Suprapubic skin (tissue), 3 donors: ENCODE data around the gene IFT52.

Experiments used
- EP300 ChIP-seq: sonication (generic); formaldehyde crosslinking; IDR thresholded peaks from one replicate; pipeline ENCODE4 v1.6.1; 2017; ENCODE audit warnings: antibody characterized with exemption
- TF ChIP-seq, protein P1 (sequence below), 2 donors: fragments of 200-600 bp in 1 of 2; fragments of 450-650 bp in 1 of 2; sonication (generic) in 1 of 2; IDR thresholded peaks; one replicate each; pipeline ENCODE4 v1.5.1; 2016 to 2019; ENCODE audit warnings: antibody characterized with exemption in 2 of 2, mild to moderate bottlenecking in 1 of 2, moderate library complexity in 1 of 2

DNA sequence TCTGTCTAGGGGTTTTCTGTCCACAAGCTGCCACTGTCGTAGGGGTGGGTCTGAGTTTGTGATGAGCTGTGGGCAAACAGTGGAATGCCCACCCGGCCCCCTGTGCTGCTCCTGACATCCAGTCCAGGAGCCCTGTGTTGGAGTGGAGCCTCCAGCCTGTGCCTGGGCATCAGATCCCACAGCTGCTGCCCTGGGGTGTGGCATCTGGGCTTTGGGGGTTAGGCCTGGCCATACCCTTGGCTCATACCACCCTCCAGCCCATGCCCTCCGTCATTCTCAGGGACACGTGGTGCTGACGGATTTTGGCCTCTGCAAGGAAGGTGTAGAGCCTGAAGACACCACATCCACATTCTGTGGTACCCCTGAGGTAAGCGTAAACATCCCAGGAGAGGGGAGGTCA is 19.0 kb upstream of the IFT52 start:
- TF ChIP-seq, protein P1, sequence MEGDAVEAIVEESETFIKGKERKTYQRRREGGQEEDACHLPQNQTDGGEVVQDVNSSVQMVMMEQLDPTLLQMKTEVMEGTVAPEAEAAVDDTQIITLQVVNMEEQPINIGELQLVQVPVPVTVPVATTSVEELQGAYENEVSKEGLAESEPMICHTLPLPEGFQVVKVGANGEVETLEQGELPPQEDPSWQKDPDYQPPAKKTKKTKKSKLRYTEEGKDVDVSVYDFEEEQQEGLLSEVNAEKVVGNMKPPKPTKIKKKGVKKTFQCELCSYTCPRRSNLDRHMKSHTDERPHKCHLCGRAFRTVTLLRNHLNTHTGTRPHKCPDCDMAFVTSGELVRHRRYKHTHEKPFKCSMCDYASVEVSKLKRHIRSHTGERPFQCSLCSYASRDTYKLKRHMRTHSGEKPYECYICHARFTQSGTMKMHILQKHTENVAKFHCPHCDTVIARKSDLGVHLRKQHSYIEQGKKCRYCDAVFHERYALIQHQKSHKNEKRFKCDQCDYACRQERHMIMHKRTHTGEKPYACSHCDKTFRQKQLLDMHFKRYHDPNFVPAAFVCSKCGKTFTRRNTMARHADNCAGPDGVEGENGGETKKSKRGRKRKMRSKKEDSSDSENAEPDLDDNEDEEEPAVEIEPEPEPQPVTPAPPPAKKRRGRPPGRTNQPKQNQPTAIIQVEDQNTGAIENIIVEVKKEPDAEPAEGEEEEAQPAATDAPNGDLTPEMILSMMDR (IDR thresholded peaks at IDR 0.05): no peak
- no peak for TF ChIP-seq EP300
